GM21576 (cell line): ENCODE data around the gene DDB1.

Source experiments
- ATAC-seq: cut with Tn5 transposase; IDR thresholded peaks from one replicate; pipeline ENCODE4 v1.9.1; 2021; ENCODE audit warnings: mild to moderate bottlenecking, moderate library complexity; ENCODE audit not compliant: unreplicated experiment

Gene DDB1

DNA sequence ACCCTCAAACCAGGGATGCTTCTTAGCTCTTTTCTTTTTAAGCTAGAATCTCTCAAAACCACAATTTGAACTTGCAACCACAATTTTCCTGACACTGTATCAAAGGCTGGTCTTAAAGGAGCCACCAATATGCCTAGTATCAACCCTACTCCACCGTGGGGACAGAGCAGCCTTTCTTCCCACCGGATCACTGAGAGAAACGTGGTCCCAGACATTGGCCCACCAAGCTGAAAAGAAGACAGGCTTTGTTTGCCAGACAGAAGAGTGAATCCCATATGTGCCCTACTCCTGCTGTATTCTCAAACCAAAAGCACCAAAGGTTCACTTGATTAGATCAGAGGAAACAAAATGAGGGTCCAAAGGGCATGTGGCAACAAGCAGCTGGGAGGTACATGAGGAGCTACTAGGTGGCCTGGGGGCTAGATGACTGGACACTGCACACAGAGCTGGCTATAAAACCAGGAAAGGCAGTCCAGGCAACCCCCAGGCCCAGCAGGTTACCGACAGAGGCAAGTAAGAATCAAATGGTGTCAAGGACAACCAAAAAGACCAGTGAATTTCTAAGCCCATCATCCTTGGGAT is 34.2 kb downstream of the DDB1 start:
- no peak for ATAC-seq

DNA sequence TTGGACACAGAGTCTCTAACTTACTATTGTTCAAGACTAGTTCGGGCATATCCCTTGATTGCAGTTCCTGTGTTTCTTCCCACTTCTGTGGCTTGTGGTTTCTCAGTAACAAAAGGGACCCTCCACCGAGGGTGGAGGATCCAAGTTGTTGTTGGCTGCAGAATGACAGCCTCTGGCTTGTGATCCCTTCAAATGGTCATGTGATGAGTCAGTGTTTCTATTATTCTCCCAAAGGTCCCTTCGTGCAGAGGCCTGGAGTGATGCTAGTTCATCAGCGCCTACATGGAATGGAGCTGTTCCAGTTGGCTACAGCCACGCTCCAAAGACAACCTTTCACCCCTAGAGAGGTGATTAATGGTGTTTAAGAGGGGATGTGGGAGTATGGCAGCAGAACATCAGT is 35.2 kb downstream of the DDB1 start:
- ATAC-seq = no peak

DNA sequence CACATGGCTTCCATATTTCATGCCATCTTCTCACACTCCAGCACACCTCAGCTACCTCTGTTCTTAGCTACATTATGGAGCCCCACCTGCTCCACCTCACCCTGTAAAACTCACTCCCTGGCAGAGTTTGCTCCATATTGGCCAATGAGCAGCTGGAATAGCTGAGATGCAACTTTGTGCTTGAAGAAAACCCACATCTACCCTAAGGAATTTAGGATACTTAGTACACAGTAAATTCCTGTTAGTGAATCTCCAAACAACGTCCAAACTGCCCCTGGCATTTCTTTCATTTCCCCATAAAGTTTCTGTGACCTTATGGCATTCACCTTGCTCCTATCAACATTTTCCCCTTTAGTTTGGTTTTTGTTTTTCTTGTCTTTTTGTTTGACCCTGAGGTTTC is 35.6 kb downstream of the DDB1 start:
- ATAC-seq = no peak

DNA sequence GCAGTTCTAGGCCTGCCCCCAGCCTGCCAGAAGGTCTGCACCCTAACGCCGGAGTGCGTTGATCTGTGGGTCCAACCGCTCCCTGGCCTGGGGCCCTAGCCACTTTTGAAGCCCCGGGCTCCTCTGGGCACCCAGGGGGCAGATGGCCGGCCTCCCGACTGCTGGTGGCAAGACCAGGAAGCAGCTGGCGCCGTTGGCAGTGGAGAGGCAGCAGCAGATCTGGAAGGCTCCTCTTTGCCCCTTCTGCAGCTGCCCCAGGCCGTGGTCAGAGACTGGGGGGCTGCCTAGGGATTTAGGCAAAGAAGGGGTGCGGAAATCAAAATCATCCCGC is 37.3 kb downstream of the DDB1 start:
- ATAC-seq = no peak

DNA sequence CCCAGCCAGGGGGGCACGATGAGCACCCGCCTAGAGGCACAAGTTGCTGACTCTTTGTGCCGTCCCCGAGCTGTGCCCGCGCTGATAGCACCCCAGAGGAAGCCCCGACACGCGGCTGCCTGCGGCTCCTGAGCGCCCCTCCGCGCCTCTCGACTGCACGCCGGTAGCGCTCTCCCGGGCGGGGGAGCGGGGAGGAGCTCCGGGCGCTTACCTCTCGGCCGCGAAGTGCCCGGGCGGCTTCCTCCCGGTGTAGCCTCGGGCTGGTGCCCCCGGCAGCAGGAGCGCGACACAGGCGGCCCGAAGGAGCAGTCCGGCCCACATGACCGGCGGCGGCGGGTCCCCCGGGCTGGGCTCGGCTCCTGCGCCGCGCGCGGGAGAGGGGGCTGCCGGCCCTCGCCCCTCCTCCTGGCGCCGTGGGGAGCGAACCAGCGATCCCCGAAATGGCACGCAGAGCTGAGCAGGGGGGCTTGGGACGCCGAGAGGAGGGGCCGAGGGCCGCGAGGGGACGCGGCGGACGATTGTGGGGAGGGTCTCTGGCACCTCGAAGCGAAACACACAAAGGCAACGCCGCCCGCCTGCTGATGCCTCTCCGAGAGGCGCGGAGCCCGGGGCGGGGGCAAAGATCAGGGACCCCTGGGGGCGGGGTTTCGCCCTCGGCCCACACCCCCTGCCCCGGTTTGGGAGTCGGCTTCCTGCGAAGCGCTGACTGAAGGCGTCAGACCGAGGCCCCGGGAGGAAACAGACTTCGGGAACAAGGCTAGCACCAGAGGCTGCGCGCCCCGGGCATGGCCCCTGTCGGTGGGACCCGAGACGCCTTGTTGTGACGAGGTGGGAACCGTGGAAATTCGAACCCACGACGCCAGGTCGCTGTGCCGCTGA is 37.9 kb downstream of the DDB1 start, which contains the start of gene VWCE:
TSS of gene VWCE (minus strand) at position 600 of the 879 bp plus-strand sequence. CDS start at position 321, 279 bp downstream.
- peak; percentile 69 for ATAC-seq

DNA sequence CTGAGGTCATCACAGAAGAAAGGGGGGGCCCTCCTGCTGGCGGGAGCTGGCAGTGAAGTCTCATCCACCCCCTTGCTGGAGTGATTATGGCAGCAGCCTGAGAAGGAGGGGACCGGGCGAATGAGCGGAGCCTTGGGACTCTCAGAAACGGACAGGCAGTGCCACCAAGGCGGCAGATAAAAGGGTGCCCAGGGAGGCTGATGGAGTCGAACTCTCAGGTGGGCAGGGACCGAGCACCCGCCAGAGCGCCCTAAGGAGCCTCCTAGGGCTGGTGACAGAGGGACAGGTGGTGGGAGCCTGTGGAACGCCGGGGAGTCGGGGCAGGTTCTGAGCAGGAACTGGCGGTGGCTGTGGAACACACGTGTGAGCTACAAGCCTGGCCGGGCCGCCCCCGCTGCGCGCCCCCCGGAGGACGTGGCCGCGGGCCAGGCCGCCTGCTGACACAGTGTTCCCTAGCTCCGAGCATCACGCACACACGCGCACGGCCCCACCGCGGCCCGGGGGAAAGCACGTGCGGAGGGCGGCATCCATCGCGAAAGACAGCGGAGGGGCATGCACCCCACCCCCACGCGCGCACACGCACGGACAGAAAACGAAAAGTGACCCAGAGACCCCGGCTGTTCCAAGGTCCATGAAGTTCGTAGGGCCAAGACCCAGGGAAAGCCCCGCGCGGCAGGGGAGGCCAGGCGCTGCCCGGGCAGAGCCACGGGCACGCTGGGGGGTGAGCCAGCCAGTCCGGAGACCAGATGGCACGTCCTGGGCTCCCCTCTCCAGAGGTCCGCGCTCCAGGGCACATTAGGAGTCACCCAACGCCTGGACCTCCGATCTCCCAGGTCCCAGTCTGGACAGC is 38.8 kb downstream of the DDB1 start:
- peak; percentile 33 for ATAC-seq

DNA sequence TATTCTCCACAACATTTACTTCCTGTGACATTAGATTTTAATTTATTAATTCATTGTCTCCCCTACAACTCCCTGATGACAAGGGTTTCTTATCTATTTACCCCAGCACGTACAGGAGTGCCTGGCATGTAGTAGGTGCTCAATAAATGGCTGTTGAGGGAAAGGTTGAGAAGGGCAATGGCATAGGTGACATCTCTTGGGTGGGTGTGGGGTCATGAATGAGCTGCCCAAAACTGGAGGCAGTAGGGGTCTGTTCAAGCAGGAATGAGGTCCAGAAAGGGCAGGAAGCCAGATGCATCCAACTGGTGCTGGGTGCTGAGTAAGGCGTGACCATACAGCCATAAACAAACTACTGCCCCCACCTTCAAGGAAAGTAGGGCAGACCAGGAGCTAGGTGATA is 40.5 kb downstream of the DDB1 start:
- no peak for ATAC-seq

DNA sequence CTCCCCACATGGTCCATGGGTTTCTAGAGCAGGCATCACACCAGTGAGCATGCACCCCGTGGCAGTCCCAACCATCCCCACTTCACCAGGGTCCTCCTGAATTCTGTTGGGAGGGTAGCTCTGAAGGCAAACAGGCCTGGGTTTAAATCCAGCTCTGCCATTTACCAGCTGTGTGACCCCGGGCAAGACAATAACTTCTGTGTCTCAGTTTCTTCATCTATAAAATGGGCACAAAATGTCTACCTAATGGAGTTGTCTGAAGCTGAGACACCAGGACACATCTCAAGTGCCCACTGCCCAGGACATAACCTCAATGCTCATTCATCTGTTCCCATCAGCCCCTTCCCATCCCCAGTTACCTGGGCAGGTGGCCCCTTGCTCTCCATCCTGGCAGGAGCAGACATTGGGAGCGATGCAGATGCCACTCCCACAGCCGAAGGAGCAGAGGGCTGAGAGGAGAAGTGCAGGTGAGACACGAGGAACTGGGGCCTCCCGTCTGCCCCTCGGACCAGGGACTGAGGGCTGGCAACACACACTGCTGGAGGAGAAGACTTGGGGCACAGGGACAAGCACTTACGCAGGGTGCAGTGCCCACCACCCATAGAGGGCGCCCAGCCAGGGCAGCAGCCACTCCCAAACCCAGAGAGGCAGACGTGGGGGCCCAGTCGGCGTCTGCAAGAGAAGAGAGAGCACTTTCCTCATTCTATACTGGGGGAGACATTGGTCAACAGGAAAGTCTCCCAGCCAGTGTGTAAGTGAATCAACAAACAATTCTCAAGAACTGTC is 41.8 kb downstream of the DDB1 start:
- ATAC-seq = no peak

DNA sequence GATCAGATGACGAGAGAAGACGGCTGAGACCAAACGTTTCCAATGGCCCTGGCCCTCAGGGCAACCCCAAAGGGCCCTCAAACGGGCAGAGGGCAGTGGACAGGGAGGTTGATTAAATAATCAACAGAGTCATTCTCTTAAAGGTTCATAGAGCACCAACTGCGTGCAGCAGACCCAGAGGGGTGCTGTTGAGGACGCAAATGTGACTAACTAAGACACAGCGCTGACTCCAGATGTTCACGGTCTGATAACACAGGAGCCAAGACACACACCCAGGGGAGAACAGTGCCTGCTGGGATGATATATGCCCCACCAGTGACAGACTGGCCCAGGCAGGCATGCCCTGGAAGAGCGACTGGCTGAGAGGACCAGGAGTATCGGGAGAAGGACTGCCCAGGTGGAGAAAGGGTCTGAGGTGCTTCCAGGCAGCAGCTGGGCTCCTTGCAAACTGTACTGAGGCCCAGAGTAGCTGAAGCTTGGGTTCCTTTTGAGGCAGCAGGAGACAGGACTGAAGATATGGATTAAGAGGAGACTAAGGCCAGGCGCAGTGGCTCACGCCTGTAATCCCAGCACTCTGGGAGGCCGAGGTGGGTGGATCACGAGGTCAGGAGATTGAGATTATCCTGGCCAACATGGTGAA is 45.4 kb downstream of the DDB1 start:
- ATAC-seq = no peak

DNA sequence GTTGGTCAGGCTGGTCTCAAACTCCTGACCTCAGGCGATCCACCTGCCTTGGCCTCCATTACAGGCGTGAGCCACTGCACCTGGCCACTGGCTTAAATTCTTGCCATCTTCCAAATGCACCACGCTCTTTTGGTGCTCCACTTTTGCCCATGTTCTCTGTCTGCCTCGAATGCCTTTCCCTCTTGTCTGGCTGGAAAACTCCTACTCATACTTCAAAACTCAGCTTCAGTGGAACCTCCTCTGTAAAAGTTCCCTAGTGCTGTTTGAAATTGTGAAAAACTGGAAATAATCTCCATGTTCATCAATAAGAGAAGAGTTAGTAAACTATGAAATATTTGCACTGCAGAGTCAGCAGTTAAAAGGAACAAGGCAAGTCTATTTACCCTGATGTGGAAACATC is 49.3 kb downstream of the DDB1 start:
- no peak for ATAC-seq

DNA sequence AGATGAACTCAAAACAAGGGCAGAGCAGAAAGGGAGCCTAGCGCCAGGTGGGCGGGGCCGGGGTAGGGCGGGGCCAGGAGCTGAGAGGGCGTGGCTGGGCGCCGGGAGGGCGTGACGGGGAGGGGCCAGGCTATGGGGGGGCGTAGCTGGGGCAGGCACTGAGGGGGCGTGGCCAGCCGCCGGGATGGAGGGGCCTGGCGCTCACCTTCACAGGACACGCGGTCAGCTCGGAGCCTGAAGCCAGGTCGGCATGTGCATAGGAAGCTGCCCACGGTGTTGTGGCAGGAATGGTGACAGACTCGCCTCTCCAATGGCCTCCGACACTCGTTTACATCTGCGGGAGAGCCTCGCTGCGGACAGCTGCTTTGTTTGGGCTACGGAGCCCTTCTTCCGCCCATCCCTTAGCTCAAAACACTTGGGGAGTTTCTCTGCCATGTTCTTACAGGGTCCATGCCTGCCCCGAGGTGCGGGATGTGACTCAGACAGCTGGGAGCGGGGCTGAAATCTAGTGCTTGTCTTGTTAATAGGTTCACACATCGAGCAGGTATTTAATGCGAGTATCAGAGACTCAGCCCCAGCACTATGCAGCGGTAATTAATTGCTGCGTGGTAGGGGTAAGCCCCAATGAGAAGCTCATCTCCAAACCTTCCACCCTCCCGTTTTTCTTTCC is 51.2 kb downstream of the DDB1 start:
- no peak for ATAC-seq

DNA sequence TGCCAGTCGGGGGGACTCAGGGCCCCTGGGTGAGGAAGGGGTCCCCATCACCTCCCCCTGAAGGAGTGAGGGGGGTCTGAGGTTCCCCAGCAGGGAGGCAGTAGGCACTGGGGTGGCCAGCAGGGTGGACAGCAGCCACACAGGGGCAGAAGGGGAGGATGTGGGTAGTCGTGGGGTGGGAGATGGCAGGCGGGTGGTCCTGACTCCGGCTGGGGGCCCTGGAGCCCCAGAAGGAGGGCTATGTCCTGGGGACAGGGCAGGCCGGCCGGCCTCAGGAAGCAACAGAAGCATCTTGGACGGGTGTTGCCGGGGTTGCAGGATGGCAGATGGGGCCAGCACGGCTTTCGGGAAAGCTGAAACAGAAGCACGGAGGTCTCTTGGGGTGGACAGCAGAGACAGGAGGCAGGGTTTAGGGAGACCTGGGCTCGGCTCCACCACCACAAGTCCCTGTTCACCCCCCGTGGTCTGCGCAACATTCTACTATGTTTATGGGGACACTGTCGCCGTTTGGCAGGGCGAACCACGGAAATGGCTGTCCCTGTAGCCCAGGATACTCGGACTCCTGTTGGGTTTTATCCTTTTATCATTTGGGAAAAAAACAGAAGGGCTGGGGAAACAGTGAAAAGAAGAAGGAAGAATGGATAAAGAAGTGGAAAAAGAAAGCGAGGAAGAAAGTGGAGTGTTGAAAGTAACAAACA is 51.9 kb downstream of the DDB1 start:
- ATAC-seq = no peak

DNA sequence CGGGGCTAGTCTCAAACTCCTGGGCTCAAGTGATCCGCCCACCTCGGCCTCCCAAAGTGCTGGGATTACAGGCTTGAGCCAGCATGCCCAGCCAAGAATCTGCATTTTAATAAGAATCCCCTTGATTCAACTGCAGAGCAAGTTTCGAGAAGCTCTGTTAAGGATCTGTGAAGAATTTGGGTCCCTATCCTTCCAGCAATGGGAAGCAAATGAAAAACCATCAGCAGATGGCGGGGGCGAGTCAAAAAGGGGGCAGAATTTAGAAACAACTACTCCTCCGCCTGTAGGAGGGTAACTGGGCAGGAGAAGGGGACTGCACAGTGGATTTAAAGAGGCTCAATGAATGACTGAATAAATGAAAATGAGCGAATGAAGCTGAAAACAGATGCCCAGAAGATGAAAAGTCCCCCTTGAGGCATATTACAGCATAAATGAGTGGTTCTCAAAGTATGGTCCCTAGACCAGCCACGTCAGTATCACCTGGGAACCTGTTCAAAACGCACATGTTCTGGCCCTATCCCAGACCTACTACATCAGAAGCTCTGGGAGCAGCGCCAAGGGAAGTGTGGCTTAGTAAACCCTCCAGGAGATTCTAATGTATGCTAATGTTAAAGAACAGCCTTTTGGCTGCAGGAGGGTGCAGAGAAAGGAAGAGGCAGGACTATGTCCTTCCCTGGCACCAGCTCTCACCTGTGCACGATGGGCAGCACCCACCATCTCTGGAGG is 52.8 kb downstream of the DDB1 start:
- no peak for ATAC-seq

DNA sequence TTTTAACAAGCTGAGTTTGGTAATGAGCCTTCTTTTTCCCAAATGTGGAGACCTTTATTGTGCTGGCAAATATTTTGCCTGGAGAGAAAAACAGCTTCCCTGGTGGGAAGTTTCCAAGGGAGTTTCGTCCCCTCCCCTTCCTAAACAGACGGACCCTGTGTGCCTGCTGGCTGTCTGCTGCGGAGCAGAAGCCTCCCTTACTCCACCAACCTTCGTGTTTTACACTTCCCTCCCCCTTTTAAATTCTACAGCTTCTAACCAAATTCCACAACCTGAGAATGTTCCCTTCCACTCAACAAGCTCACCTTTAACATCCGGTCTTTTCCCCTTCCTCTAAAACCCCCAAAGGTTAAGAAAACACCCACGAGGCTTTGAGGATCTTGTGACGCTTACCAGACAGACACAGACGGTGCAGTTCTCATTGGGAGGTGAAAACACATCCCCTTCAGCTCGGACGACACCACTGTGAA is 54.9 kb downstream of the DDB1 start:
- no peak for ATAC-seq

DNA sequence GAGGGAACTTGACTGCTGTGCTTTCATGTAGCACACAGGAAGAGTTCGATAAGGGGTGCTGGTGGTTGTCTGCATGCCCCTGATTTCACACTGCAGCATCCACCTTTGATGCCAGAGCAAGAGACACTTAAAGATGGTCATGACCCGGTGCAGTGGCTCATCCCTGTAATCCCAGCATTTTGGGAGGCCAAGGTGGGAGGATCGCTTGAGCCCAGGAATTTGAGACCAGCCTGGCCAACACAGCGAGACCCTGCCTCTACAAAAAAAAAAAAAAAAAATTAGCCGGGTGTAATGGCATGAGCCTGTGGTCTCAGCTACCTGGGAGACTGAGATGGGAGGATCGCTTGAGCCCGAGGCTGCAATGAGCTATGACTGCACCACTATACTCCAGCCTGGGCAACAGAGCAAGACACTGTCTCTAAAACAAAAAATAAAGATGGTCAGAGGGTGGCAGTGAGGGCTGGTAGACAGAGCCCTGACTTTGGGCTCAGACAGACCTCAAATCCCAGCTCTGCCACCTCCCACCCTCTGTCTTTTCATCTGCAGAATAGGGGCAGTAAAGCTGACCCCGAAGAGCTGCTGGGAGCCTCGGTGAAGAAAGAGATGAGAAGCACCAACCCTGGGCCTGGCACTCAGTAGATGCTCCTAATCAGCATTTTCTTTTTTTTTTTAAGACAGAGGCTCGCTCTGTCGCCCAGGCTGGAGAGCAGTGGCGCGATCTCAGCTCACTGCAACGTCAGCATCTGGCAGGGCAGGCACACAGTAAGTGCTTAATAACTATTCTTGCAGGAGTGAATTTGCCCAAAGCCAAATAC is 55.5 kb downstream of the DDB1 start:
- no peak for ATAC-seq

DNA sequence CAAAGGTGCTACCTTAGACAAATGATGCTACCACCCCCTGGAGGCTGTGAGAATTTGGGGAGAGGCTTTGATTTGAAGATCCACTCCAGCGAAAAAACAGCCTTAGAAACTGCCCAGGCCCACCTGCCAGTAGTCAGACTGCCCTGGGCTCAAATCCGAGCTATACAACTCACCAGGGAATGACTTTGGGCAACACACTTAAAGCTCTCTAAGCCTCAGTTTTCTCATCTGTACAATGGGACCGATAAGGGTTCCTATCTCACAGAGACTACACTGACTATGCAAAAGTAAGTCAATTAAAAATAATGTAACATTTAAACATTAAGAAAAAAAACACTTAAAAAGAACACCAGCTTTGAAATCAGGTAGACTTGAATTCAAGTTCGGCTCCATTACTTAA is 57.7 kb downstream of the DDB1 start:
- ATAC-seq = no peak

DNA sequence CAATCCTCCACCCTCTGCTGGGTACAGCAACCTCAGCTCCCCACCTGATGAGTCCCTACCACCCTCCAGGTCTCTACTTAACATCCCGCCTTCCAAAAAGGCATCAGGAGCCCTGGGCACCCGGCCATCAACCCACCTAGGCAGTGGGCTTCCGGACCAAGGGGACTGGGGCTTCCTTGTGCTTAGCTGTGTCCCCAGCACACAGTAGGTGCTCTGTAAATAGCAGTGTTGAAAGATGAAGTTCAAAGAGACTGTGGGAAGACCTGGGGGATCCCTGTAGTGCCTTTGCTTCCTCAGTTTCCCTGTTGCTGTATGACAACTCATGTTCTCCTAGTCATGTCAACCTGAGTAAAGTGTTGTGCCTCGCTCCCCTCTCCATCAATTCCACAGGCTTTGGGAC is 58.8 kb downstream of the DDB1 start:
- no peak for ATAC-seq
